HEK293 (cell line): ENCODE measurements around the gene C16orf74.

Source experiments
- CTCF ChIA-PET: fragments of 350-600 bp; formaldehyde crosslinking; extraction: SDS; loops from one replicate; lab custom pipeline; 2021; ENCODE audit warnings: antibody characterized with exemption; lab: Yijun Ruan, JAX
- POLR2A ChIA-PET: fragments of 300-600 bp; formaldehyde crosslinking; extraction: SDS; loops from one replicate; lab custom pipeline; 2020; ENCODE audit warnings: antibody characterized with exemption, inconsistent platforms; lab: Yijun Ruan, JAX
- H3K27ac ChIP-seq: fragments of 200-500 bp; sonication (Bioruptor generic); 2 replicates; pipeline ENCODE4 v1.5.1; 2014; ENCODE audit warnings: low read depth, low read length, control low read depth, inconsistent platforms; ENCODE audit errors: extremely low read depth
- H3K36me3 ChIP-seq, 2 experiments: fragments of 200-500 bp in 1 of 2; sonication (Bioruptor generic) in 1 of 2; 1 replicate in 1 of 2; 2 replicates in 1 of 2; pipeline ENCODE4 v1.5.1; 2014 to 2017; ENCODE audit warnings: inconsistent platforms in 2 of 2, low read length in 2 of 2; ENCODE audit not compliant: control insufficient read depth in 2 of 2, insufficient read depth in 1 of 2
- H3K4me1 ChIP-seq: fragments of 200-500 bp; sonication (Bioruptor generic); 2 replicates; pipeline ENCODE4 v1.5.1; 2014; ENCODE audit warnings: mild to moderate bottlenecking, low read length, inconsistent platforms; ENCODE audit not compliant: control insufficient read depth, insufficient read depth
- H3K4me3 ChIP-seq: 2 replicates; pipeline ENCODE4 v1.5.1; 2011; ENCODE audit warnings: low read depth, mild to moderate bottlenecking, control low read depth, low read length, moderate library complexity
- H3K9me3 ChIP-seq: fragments of 200-500 bp; sonication (Bioruptor generic); 2 replicates; pipeline ENCODE4 v1.5.1; 2014; ENCODE audit warnings: low read depth, low read length, inconsistent platforms; ENCODE audit not compliant: control insufficient read depth, insufficient read depth
- CTCF ChIP-seq: fragments of 450-650 bp; formaldehyde crosslinking; IDR thresholded peaks from 2 replicates; pipeline ENCODE4 v1.5.1; 2016; ENCODE audit warnings: missing biosample characterization, missing genetic modification characterization
- KLF1 ChIP-seq: fragments of 450-650 bp; formaldehyde crosslinking; IDR thresholded peaks from 2 replicates; pipeline ENCODE4 v1.5.1; 2016; ENCODE audit warnings: missing biosample characterization, missing genetic modification characterization
- PRDM1 ChIP-seq: fragments of 450-650 bp; formaldehyde crosslinking; IDR thresholded peaks from 2 replicates; pipeline ENCODE4; 2016; ENCODE audit warnings: missing biosample characterization, missing genetic modification characterization
- PRDM6 ChIP-seq: fragments of 450-650 bp; formaldehyde crosslinking; IDR thresholded peaks from 2 replicates; pipeline ENCODE4 v1.5.1; 2017; ENCODE audit warnings: missing biosample characterization, missing genetic modification characterization
- REST ChIP-seq: fragments of 450-650 bp; formaldehyde crosslinking; IDR thresholded peaks from 2 replicates; pipeline ENCODE4 v1.5.1; 2016; ENCODE audit warnings: missing biosample characterization, missing genetic modification characterization
- ZBTB17 ChIP-seq: fragments of 450-650 bp; formaldehyde crosslinking; IDR thresholded peaks from 2 replicates; pipeline ENCODE4 v1.5.1; 2016; ENCODE audit warnings: missing biosample characterization, missing genetic modification characterization
- ZBTB6 ChIP-seq: fragments of 450-650 bp; formaldehyde crosslinking; IDR thresholded peaks from 2 replicates; pipeline ENCODE4 v1.5.1; 2017; ENCODE audit warnings: missing biosample characterization, missing genetic modification characterization
- ZFHX2 ChIP-seq: fragments of 450-650 bp; formaldehyde crosslinking; conservative IDR thresholded peaks from 2 replicates; pipeline ENCODE4 v1.5.1; 2016; ENCODE audit warnings: missing biosample characterization, missing genetic modification characterization
- ZNF121 ChIP-seq: fragments of 450-650 bp; formaldehyde crosslinking; IDR thresholded peaks from 2 replicates; pipeline ENCODE4 v1.5.1; 2016; ENCODE audit warnings: missing biosample characterization, missing genetic modification characterization
- ZNF184 ChIP-seq: fragments of 450-650 bp; IDR thresholded peaks from 2 replicates; pipeline ENCODE4 v1.5.1; 2018; ENCODE audit warnings: missing biosample characterization, mild to moderate bottlenecking, missing genetic modification characterization
- ZNF26 ChIP-seq: fragments of 450-650 bp; formaldehyde crosslinking; IDR thresholded peaks from 2 replicates; pipeline ENCODE4 v1.5.1; 2016; ENCODE audit warnings: missing biosample characterization, missing genetic modification characterization
- ZNF280D ChIP-seq: fragments of 450-650 bp; formaldehyde crosslinking; IDR thresholded peaks from 2 replicates; pipeline ENCODE4 v1.5.1; 2016; ENCODE audit warnings: missing biosample characterization, missing genetic modification characterization
- ZNF341 ChIP-seq: fragments of 450-650 bp; formaldehyde crosslinking; IDR thresholded peaks from 2 replicates; pipeline ENCODE4; 2016; ENCODE audit warnings: low read depth, missing biosample characterization, missing genetic modification characterization
- ZNF544 ChIP-seq: fragments of 450-650 bp; formaldehyde crosslinking; IDR thresholded peaks from 2 replicates; pipeline ENCODE4 v1.5.0; 2017; ENCODE audit warnings: missing biosample characterization, missing genetic modification characterization
- ZNF549 ChIP-seq: fragments of 450-650 bp; IDR thresholded peaks from 2 replicates; pipeline ENCODE4 v1.5.1; 2018; ENCODE audit warnings: missing biosample characterization, missing genetic modification characterization, mild to moderate bottlenecking, inconsistent platforms, moderate library complexity
- ZNF571 ChIP-seq: fragments of 450-650 bp; formaldehyde crosslinking; IDR thresholded peaks from 2 replicates; pipeline ENCODE4 v1.5.0; 2017; ENCODE audit warnings: missing biosample characterization, missing genetic modification characterization
- ZNF585B ChIP-seq: fragments of 450-650 bp; formaldehyde crosslinking; IDR thresholded peaks from 2 replicates; pipeline ENCODE4 v1.5.1; 2016; ENCODE audit warnings: missing biosample characterization, missing genetic modification characterization
- ZNF670 ChIP-seq: fragments of 450-650 bp; formaldehyde crosslinking; IDR thresholded peaks from 2 replicates; pipeline ENCODE4 v1.5.1; 2016; ENCODE audit warnings: missing biosample characterization, missing genetic modification characterization, low read depth

C16orf74 gene

GRCh38 chr16:85687651-85688471 lies 63.0 kb downstream of the C16orf74 start:
- Histone ChIP-seq H3K9me3 (no peaks in the 10 kb centered on the region), H3K4me3 (peak overlapping the region; percentile 67), H3K4me1 (no peaks in the 10 kb centered on the region; the same call in 1 of the 2 replicates), H3K36me3 (peaks cover 14 to 39% of the 10 kb centered on the region in 2 experiments; a peak in 2 of 3 replicates), H3K27ac (peak overlapping the region; percentile 87; the same call in 1 of the 2 replicates)
- ChIA-PET CTCF (interaction anchor here (0.8 kb wide), 1 partner anchor 268 kb away, joined by 3 read pairs; no protein-coding TSS in a partner anchor), POLR2A (interaction anchor here (1.1 kb wide), 1 partner anchor 12 kb away, joined by 5 read pairs; no protein-coding TSS in a partner anchor)
- TF ChIP-seq ZNF341 = peak; percentile 37; the same call in 1 of the 2 replicates
- no peak for TF ChIP-seq ZNF670
- no peak for TF ChIP-seq ZNF549 (tag by site-specific recombination)
- no peak for TF ChIP-seq ZNF184 (tag by site-specific recombination)
- TF ChIP-seq ZNF280D = no peak
- peak; percentile 33; the same call in 1 of the 2 replicates for TF ChIP-seq ZBTB6 (tag by site-specific recombination)

GRCh38 chr16:85686912-85687591 lies 63.8 kb downstream of the C16orf74 start:
- POLR2A ChIA-PET = no interaction called here
- H3K4me3 ChIP-seq = no peak overlapping the region
- CTCF ChIA-PET = interaction anchor here (1.8 kb wide), 1 partner anchor 30 kb away, joined by 9 read pairs; no protein-coding TSS in a partner anchor
- no peak for TF ChIP-seq ZNF571 (tag by site-specific recombination)
- no peak for TF ChIP-seq ZNF26 (tag by site-specific recombination)
- TF ChIP-seq ZNF585B (tag by site-specific recombination) = no peak
- TF ChIP-seq ZFHX2 (tag by site-specific recombination) = peak; percentile 38
- TF ChIP-seq ZNF121 (tag by site-specific recombination) = peak; percentile 60
- TF ChIP-seq PRDM1 (tag by site-specific recombination) = 0 out of 2 replicates have a peak, but pooled peaks have one; percentile 33
- TF ChIP-seq PRDM6 (tag by site-specific recombination) = no peak
- TF ChIP-seq CTCF (tag by site-specific recombination) = no peak
- no peak for TF ChIP-seq ZNF544 (tag by site-specific recombination)
- TF ChIP-seq KLF1 = peak; percentile 83
- TF ChIP-seq ZBTB17 (tag by site-specific recombination) = no peak
- no peak for TF ChIP-seq REST (tag by site-specific recombination)

More at GRCh38 chr16:85686912-85687591, 63.8 kb downstream of the C16orf74 start:
- H3K9me3 ChIP-seq = no peaks in the 10 kb centered on the region
- no peaks in the 10 kb centered on the region; the same call in 1 of the 2 replicates for H3K4me1 ChIP-seq
- no peak overlapping the region for H3K27ac ChIP-seq
- H3K36me3 ChIP-seq = peaks cover 14 to 47% of the 10 kb centered on the region in 2 experiments; a peak in 2 of 3 replicates
